H9 (cell line): ENCODE data around the gene JARID2. TPM values are rescaled to one million over a fixed set of nuclear protein-coding genes. Genes with fewer than 3 reads are reported as not detected.
A peak's percentile ranks its signal among the peaks of the same experiment; 100 is the strongest.

Source experiments
- DNase-seq: peaks from one replicate; pipeline ENCODE4 v3.0.0-alpha.2; 2017
- H2AFZ ChIP-seq: one replicate; pipeline ENCODE4 v1.6.1; 2013; ENCODE audit warnings: mild to moderate bottlenecking, low read length, control low read depth, moderate library complexity
- H2AK5ac ChIP-seq: 2 replicates; pipeline ENCODE4 v1.6.1; 2013; ENCODE audit warnings: low read length, control low read depth, mixed read lengths; ENCODE audit not compliant: insufficient read length
- H2BK120ac ChIP-seq: one replicate; pipeline ENCODE4 v1.6.1; 2013; ENCODE audit warnings: low read depth, mild to moderate bottlenecking, low read length, control low read depth, inconsistent platforms; ENCODE audit not compliant: poor library complexity, severe bottlenecking
- H2BK12ac ChIP-seq: 2 replicates; pipeline ENCODE4 v1.6.1; 2013; ENCODE audit warnings: low read length, control low read depth, mixed read lengths, low read depth; ENCODE audit not compliant: insufficient read length
- H2BK15ac ChIP-seq: 2 replicates; pipeline ENCODE4 v1.6.1; 2013; ENCODE audit warnings: low read depth, low read length, control low read depth
- H2BK20ac ChIP-seq: one replicate; pipeline ENCODE4 v1.6.1; 2013; ENCODE audit warnings: low read depth, mild to moderate bottlenecking, low read length, control low read depth, inconsistent platforms; ENCODE audit not compliant: poor library complexity, severe bottlenecking
- H2BK5ac ChIP-seq: 2 replicates; pipeline ENCODE4 v1.6.1; 2013; ENCODE audit warnings: low read length, control low read depth, mixed read lengths; ENCODE audit not compliant: insufficient read length
- H3K14ac ChIP-seq: 2 replicates; pipeline ENCODE4 v1.6.1; 2013; ENCODE audit warnings: low read length, control low read depth; ENCODE audit not compliant: insufficient read depth
- H3K18ac ChIP-seq: 2 replicates; pipeline ENCODE4 v1.6.1; 2013; ENCODE audit warnings: low read depth, mild to moderate bottlenecking, mixed read lengths, low read length, control low read depth; ENCODE audit not compliant: insufficient read length
- H3K23ac ChIP-seq: 2 replicates; pipeline ENCODE4 v1.6.1; 2013; ENCODE audit warnings: low read length, control low read depth, mixed read lengths, low read depth; ENCODE audit not compliant: insufficient read length
- H3K23me2 ChIP-seq: 2 replicates; pipeline ENCODE4 v1.6.1; 2013; ENCODE audit warnings: low read depth, mild to moderate bottlenecking, mixed read lengths, low read length, control low read depth; ENCODE audit not compliant: insufficient read length, poor library complexity, severe bottlenecking
- H3K27ac ChIP-seq: 2 replicates; pipeline ENCODE4 v1.5.1; 2013; ENCODE audit warnings: low read length, control low read depth, mixed read lengths, low read depth; ENCODE audit not compliant: insufficient read length
- H3K27me3 ChIP-seq: 2 replicates; pipeline ENCODE4 v1.6.1; 2013; ENCODE audit warnings: low read length, control low read depth, inconsistent platforms; ENCODE audit not compliant: insufficient read depth
- H3K4ac ChIP-seq: 2 replicates; pipeline ENCODE4 v1.6.1; 2013; ENCODE audit warnings: low read depth, mild to moderate bottlenecking, control low read depth, inconsistent platforms, low read length, moderate library complexity
- H3K4me1 ChIP-seq: 2 replicates; pipeline ENCODE4 v1.6.1; 2013; ENCODE audit warnings: low read length, control low read depth, inconsistent platforms; ENCODE audit not compliant: insufficient read depth
- H3K4me2 ChIP-seq: 2 replicates; pipeline ENCODE4 v1.6.1; 2013; ENCODE audit warnings: low read length, control low read depth, mixed read lengths; ENCODE audit not compliant: insufficient read length, insufficient read depth
- H3K56ac ChIP-seq: 2 replicates; pipeline ENCODE4 v1.6.1; 2013; ENCODE audit warnings: low read depth, mild to moderate bottlenecking, mixed read lengths, low read length, control low read depth; ENCODE audit not compliant: insufficient read length
- H3K79me1 ChIP-seq: 2 replicates; pipeline ENCODE4 v1.6.1; 2013; ENCODE audit warnings: low read depth, mild to moderate bottlenecking, moderate library complexity, low read length, control low read depth, inconsistent platforms; ENCODE audit not compliant: insufficient read depth, poor library complexity, severe bottlenecking
- H3K79me2 ChIP-seq: 2 replicates; pipeline ENCODE4 v1.6.1; 2013; ENCODE audit warnings: low read length, control low read depth, inconsistent platforms; ENCODE audit not compliant: insufficient read depth
- H3K9ac ChIP-seq: 2 replicates; pipeline ENCODE4 v1.6.1; 2013; ENCODE audit warnings: low read length, control low read depth, mixed read lengths; ENCODE audit not compliant: insufficient read length; ENCODE audit errors: extremely low read depth
- H3K9me3 ChIP-seq: one replicate; pipeline ENCODE4 v1.6.1; 2013; ENCODE audit warnings: low read depth, low read length, inconsistent platforms; ENCODE audit not compliant: control insufficient read depth
- H3T11ph ChIP-seq: one replicate; pipeline ENCODE4 v1.6.1; 2013; ENCODE audit warnings: mild to moderate bottlenecking, low read length, control low read depth, inconsistent platforms
- H4K20me1 ChIP-seq: one replicate; pipeline ENCODE4 v1.6.1; 2013; ENCODE audit not compliant: control insufficient read depth, insufficient read length, insufficient read depth
- H4K5ac ChIP-seq: 2 replicates; pipeline ENCODE4 v1.6.1; 2013; ENCODE audit warnings: low read depth, mild to moderate bottlenecking, mixed read lengths, low read length, control low read depth; ENCODE audit not compliant: insufficient read length
- H4K8ac ChIP-seq: replicated peaks from 2 replicates; pipeline ENCODE4 v1.6.1; 2013; ENCODE audit warnings: low read length, control low read depth, mixed read lengths, low read depth; ENCODE audit not compliant: insufficient read length
- H4K91ac ChIP-seq: 2 replicates; pipeline ENCODE4 v1.6.1; 2013; ENCODE audit warnings: low read depth, mild to moderate bottlenecking, moderate library complexity, mixed read lengths, low read length, control low read depth; ENCODE audit not compliant: insufficient read length
- H3K27ac Mint-ChIP-seq, 3 experiments: 2 replicates in 2 of 3; 3 replicates in 1 of 3; pipeline ENCODE4 v1.8.0; 2020 to 2021; ENCODE audit warnings: mixed read lengths in 3 of 3, mild to moderate bottlenecking in 1 of 3, moderate library complexity in 1 of 3
- H3K27me3 Mint-ChIP-seq: 2 replicates; pipeline ENCODE4 v1.8.0; 2021; ENCODE audit warnings: low read depth, mild to moderate bottlenecking, moderate library complexity, mixed read lengths
- H3K36me3 Mint-ChIP-seq, 3 experiments: 2 replicates in 2 of 3; 3 replicates in 1 of 3; pipeline ENCODE4 v1.8.0; 2020 to 2021; ENCODE audit warnings: low read depth in 3 of 3, mixed read lengths in 3 of 3; ENCODE audit not compliant: insufficient read depth in 1 of 3
- H3K4me1 Mint-ChIP-seq, 2 experiments: 2 replicates each; pipeline ENCODE4 v1.8.0; 2020; ENCODE audit warnings: mixed read lengths in 2 of 2
- H3K4me3 Mint-ChIP-seq, 2 experiments: 2 replicates in 1 of 2; 3 replicates in 1 of 2; pipeline ENCODE4 v1.8.0; 2020 to 2021; ENCODE audit warnings: mild to moderate bottlenecking in 2 of 2, mixed read lengths in 2 of 2, moderate library complexity in 1 of 2
- H3K9me3 Mint-ChIP-seq, 2 experiments: 2 replicates in 1 of 2; 3 replicates in 1 of 2; pipeline ENCODE4 v1.8.0; 2020; ENCODE audit warnings: mild to moderate bottlenecking in 2 of 2, mixed read lengths in 2 of 2, moderate library complexity in 1 of 2
- WGBS: extraction: QIAGEN DNeasy Blood & Tissue Kit; methylation state at CpG from one replicate; pipeline ENCODE4 v1.1.7; 2013; ENCODE audit warnings: missing lambda C conversion rate, low lambda C conversion rate, mixed read lengths; ENCODE audit not compliant: insufficient read length; ENCODE audit errors: extremely low coverage; 5-methylcytosine and 5-hydroxymethylcytosine counted together
- total RNA-seq: library from RNA; stranded (reverse); gene quantifications from 2 replicates; pipeline ENCODE4 v1.2.1, GENCODE V29; 2021
- TF ChIP-seq, protein P1 (sequence below): fragments of 200-600 bp; sonication (generic); conservative IDR thresholded peaks from 3 replicates; pipeline ENCODE4 v1.8.0; 2021; ENCODE audit warnings: antibody characterized with exemption, mild to moderate bottlenecking

Gene JARID2
- total RNA-seq, 1 experiment from 2014 or later: 174 TPM

GRCh38 chr6:15370733-15371671 is 125.1 kb downstream of the JARID2 start:
- Histone ChIP-seq H2AK5ac (no peak overlapping the region), H3T11ph (no peak overlapping the region), H3K79me2 (peaks cover 97% of the 10 kb centered on the region), H2BK12ac (no peak overlapping the region), H3K4ac (no peak overlapping the region), H3K23ac (no peak overlapping the region), H3K27me3 (no peaks in the 10 kb centered on the region), H4K91ac (no peak overlapping the region), H3K27ac (no peak overlapping the region), H3K9me3 (no peaks in the 10 kb centered on the region), H3K18ac (no peak overlapping the region), H3K14ac (no peak overlapping the region), H3K4me1 (peaks cover 13% of the 10 kb centered on the region), H2BK5ac (no peak overlapping the region), H2BK20ac (no peak overlapping the region), H3K79me1 (no peaks in the 10 kb centered on the region), H3K23me2 (no peaks in the 10 kb centered on the region), H3K4me2 (no peak overlapping the region), H2AFZ (no peak overlapping the region), H2BK15ac (no peak overlapping the region), H2BK120ac (no peak overlapping the region), H4K20me1 (no peaks in the 10 kb centered on the region), H4K5ac (no peak overlapping the region), H4K8ac (no peak overlapping the region), H3K56ac (no peak overlapping the region), H3K9ac (no peak overlapping the region)
- Mint-ChIP-seq H3K4me3 (no peak overlapping the region), H3K27me3 (no peaks in the 10 kb centered on the region; the same call in 1 of the 2 replicates), H3K27ac (peak overlapping the region in 2 of 3 experiments; percentile 31 to 48; a peak in 3 of 7 replicates), H3K9me3 (no peaks in the 10 kb centered on the region), H3K4me1 (peaks cover 44 to 56% of the 10 kb centered on the region in 2 experiments), H3K36me3 (peaks cover 0 to 7% (median 0%) of the 10 kb centered on the region in 3 experiments; a peak in 3 of 7 replicates)
- no peak for DNase-seq
- WGBS: no CpG with 5 or more reads among the region's 4 CpGs
- TF ChIP-seq, protein P1, sequence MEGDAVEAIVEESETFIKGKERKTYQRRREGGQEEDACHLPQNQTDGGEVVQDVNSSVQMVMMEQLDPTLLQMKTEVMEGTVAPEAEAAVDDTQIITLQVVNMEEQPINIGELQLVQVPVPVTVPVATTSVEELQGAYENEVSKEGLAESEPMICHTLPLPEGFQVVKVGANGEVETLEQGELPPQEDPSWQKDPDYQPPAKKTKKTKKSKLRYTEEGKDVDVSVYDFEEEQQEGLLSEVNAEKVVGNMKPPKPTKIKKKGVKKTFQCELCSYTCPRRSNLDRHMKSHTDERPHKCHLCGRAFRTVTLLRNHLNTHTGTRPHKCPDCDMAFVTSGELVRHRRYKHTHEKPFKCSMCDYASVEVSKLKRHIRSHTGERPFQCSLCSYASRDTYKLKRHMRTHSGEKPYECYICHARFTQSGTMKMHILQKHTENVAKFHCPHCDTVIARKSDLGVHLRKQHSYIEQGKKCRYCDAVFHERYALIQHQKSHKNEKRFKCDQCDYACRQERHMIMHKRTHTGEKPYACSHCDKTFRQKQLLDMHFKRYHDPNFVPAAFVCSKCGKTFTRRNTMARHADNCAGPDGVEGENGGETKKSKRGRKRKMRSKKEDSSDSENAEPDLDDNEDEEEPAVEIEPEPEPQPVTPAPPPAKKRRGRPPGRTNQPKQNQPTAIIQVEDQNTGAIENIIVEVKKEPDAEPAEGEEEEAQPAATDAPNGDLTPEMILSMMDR: no peak
